Right lobe of liver (tissue), 4 donors: ENCODE results near the gene SH3D21.

Source experiments
- CTCF ChIP-seq, 4 donors: fragments of 200-600 bp in 3 of 4; fragments of 450-650 bp in 1 of 4; IDR thresholded peaks; one replicate each; pipeline versions ENCODE4 v1.5.1 to v1.8.0; 2016 to 2022; ENCODE audit warnings: antibody characterized with exemption in 4 of 4, mild to moderate bottlenecking in 2 of 4
- POLR2A ChIP-seq: fragments of 450-650 bp; IDR thresholded peaks from one replicate; pipeline ENCODE4 v1.6.1; 2017; ENCODE audit warnings: antibody characterized with exemption, mild to moderate bottlenecking
- donor health status: DM: no; HTN: no; CAD: no.
- donor health status: DM: no; HTN: no; CAD: no.
- donor health status: DM: no; HTN: yes; CAD: no.

- no peak for TF ChIP-seq CTCF (IDR thresholded peaks at IDR 0.05)
- no peak for TF ChIP-seq POLR2A
Measured at GRCh38 chr1:36358514-36359084, 52.4 kb downstream of the SH3D21 start.
